Activated B cell treated with CpG ODN at 0.5 μM for 24 hours (primary cell): ENCODE data around the gene PGR. TPM values are rescaled to one million over a fixed set of nuclear protein-coding genes. Genes with fewer than 3 reads are reported as not detected.

Experiments
- ATAC-seq: fragments of 200-7000 bp; cut with Tn5 transposase; one replicate; pipeline ENCODE4 v1.10.0; 2021; ENCODE audit warnings: low read depth, mild to moderate bottlenecking, moderate library complexity
- CTCF ChIA-PET: fragments of 350-600 bp; sonication (Branson Sonifier 250); formaldehyde crosslinking; loops from one replicate; lab custom pipeline; 2021; ENCODE audit warnings: antibody characterized with exemption; lab: Charles Lee
- POLR2A ChIA-PET: fragments of 350-600 bp; sonication (Branson Sonifier 250); formaldehyde crosslinking; loops from one replicate; lab custom pipeline; 2021; ENCODE audit warnings: antibody characterized with exemption; lab: Charles Lee
- DNase-seq: peaks from one replicate; pipeline ENCODE4 v3.0.0; 2022
- H3K27ac Mint-ChIP-seq: one replicate; pipeline ENCODE4 v1.8.0; 2020; ENCODE audit warnings: mixed read lengths
- H3K27me3 Mint-ChIP-seq: one replicate; pipeline ENCODE4 v1.8.0; 2021; ENCODE audit warnings: mixed read lengths
- H3K36me3 Mint-ChIP-seq: one replicate; pipeline ENCODE4 v1.8.0; 2021; ENCODE audit warnings: low read depth, mixed read lengths
- H3K4me1 Mint-ChIP-seq: one replicate; pipeline ENCODE4 v1.8.0; 2021; ENCODE audit warnings: mixed read lengths
- H3K4me3 Mint-ChIP-seq: one replicate; pipeline ENCODE4 v1.8.0; 2020; ENCODE audit warnings: mild to moderate bottlenecking, mixed read lengths
- H3K9me3 Mint-ChIP-seq: one replicate; pipeline ENCODE4 v1.8.0; 2020; ENCODE audit warnings: mixed read lengths
- CTCF ChIP-seq: fragments of 200-600 bp; IDR thresholded peaks from one replicate; pipeline ENCODE4 v1.8.0; 2022; ENCODE audit warnings: antibody characterized with exemption, mild to moderate bottlenecking
- intact Hi-C: fragments of 100-400 bp; cut with micrococcal nuclease; formaldehyde crosslinking; loops from one replicate; pipeline ENCODE4 v1.15.1; 2024
- total RNA-seq: library from RNA; stranded (reverse); gene quantifications from 2 replicates; pipeline ENCODE4 v1.2.3, GENCODE V29; 2022

The PGR gene
- total RNA-seq, 1 donor from 2014 or later: not detected

GRCh38 chr11:101100601-101101000 is 29.0 kb downstream of the PGR start:
- no peak for TF ChIP-seq CTCF
- Mint-ChIP-seq H3K4me3 (no peak overlapping the region), H3K4me1 (no peaks in the 10 kb centered on the region), H3K9me3 (peaks cover 6% of the 10 kb centered on the region), H3K27ac (no peak overlapping the region), H3K27me3 (no peaks in the 10 kb centered on the region), H3K36me3 (no peaks in the 10 kb centered on the region)
- intact Hi-C loops: no loop called here
- ATAC-seq (no peak), DNase-seq (no peak)
- POLR2A ChIA-PET: no interaction called here
- CTCF ChIA-PET: no interaction called here

GRCh38 chr11:101096036-101096704 is 33.4 kb downstream of the PGR start:
- DNase-seq: no peak
- no peak overlapping the region for H3K27ac Mint-ChIP-seq
- intact Hi-C loops: no loop called here
- TF ChIP-seq CTCF: no peak
- H3K4me1 Mint-ChIP-seq: no peaks in the 10 kb centered on the region
- H3K9me3 Mint-ChIP-seq: peaks cover 2% of the 10 kb centered on the region
- ChIA-PET POLR2A (no interaction called here), CTCF (no interaction called here)
- H3K4me3 Mint-ChIP-seq: no peak overlapping the region
- no peaks in the 10 kb centered on the region for H3K36me3 Mint-ChIP-seq
- H3K27me3 Mint-ChIP-seq: no peaks in the 10 kb centered on the region
- ATAC-seq: no peak

DNA sequence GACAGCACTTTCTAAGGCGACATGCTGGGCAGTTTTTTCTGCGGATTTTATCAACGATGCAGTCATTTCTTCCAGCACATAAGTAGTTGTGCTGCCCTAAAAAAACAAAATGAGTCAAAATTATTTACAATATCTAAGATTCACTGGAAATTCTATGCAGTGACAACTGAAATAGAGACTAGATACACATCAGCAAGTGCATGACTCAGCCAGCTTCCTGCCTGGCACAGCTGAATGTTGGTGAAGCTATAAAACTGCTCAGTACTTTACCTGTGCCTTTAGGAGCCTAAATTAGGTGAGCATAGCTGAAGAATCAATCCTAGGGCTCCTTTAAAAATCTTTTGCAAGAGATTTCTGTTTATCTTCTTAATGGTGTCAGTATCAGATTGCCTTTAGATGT is 37.8 kb downstream of the PGR start:
- no peak overlapping the region for H3K4me3 Mint-ChIP-seq
- TF ChIP-seq CTCF: no peak

GRCh38 chr11:101090679-101091270 is 38.8 kb downstream of the PGR start:
- H3K4me1 Mint-ChIP-seq: no peaks in the 10 kb centered on the region

More for the DNA sequence above, 37.8 kb downstream of the PGR start:
- H3K27me3 Mint-ChIP-seq: no peaks in the 10 kb centered on the region
- DNase-seq (no peak), ATAC-seq (no peak)
- ChIA-PET CTCF (no interaction called here), POLR2A (no interaction called here)
- no peak overlapping the region for H3K27ac Mint-ChIP-seq
- H3K9me3 Mint-ChIP-seq: peaks cover 7% of the 10 kb centered on the region
- no peaks in the 10 kb centered on the region for H3K4me1 Mint-ChIP-seq
- H3K36me3 Mint-ChIP-seq: no peaks in the 10 kb centered on the region
- intact Hi-C loops: no loop called here

More at GRCh38 chr11:101090679-101091270, 38.8 kb downstream of the PGR start:
- no peaks in the 10 kb centered on the region for H3K27me3 Mint-ChIP-seq
- CTCF ChIA-PET: no interaction called here
- no peak for ATAC-seq
- no peak overlapping the region for H3K4me3 Mint-ChIP-seq
- intact Hi-C loops: no loop called here
- H3K9me3 Mint-ChIP-seq: peaks cover 7% of the 10 kb centered on the region
- no peaks in the 10 kb centered on the region for H3K36me3 Mint-ChIP-seq
- no peak for DNase-seq
- H3K27ac Mint-ChIP-seq: no peak overlapping the region
- POLR2A ChIA-PET: no interaction called here
- no peak for TF ChIP-seq CTCF
